Stomach (tissue), 9 donors: Measurements from ENCODE around the gene AVEN. TPM values are rescaled to one million over a fixed set of nuclear protein-coding genes. Genes with fewer than 3 reads are reported as not detected.

Experiments used
- DNase-seq, 2 donors: peaks; one replicate each; pipeline versions ENCODE4 v3.0.0 to v3.0.0-alpha.2; 2013 to 2019
- H3K27ac ChIP-seq, 5 donors: fragments of 200-600 bp in 4 of 5; sonication (generic) in 4 of 5; one replicate each; pipeline ENCODE4 v1.5.1; 2013 to 2019; ENCODE audit warnings: mild to moderate bottlenecking in 1 of 5, moderate library complexity in 1 of 5
- H3K27me3 ChIP-seq, 3 donors: fragments of 200-600 bp; sonication (generic); one replicate each; pipeline ENCODE4 v1.5.1; 2017 to 2019; ENCODE audit warnings: mixed run types in 1 of 3
- H3K36me3 ChIP-seq, 4 donors: fragments of 200-600 bp; sonication (generic); 1 replicate in 3 of 4; 2 replicates in 1 of 4; pipeline ENCODE4 v1.5.1; 2016 to 2019
- H3K4me1 ChIP-seq, 4 donors: fragments of 200-600 bp; sonication (generic); one replicate each; pipeline ENCODE4 v1.5.1; 2016 to 2019
- H3K4me3 ChIP-seq, 4 donors: fragments of 200-600 bp; sonication (generic) in 3 of 4; one replicate each; pipeline ENCODE4 v1.5.1; 2016 to 2019; ENCODE audit warnings: mild to moderate bottlenecking in 1 of 4
- H3K9me3 ChIP-seq, 4 donors: fragments of 200-600 bp; sonication (generic); one replicate each; pipeline ENCODE4 v1.5.1; 2016 to 2019
- CTCF ChIP-seq, 7 experiments: fragments of 450-650 bp in 4 of 7; fragments of 200-600 bp in 3 of 7; sonication (generic) in 3 of 7; IDR thresholded peaks; one replicate each; pipeline ENCODE4 v1.5.1; 2016 to 2019; ENCODE audit warnings: antibody characterized with exemption in 7 of 7, control low read depth in 2 of 7, mild to moderate bottlenecking in 1 of 7
- EP300 ChIP-seq: sonication (generic); formaldehyde crosslinking; IDR thresholded peaks from one replicate; pipeline ENCODE4 v1.6.1; 2017; ENCODE audit warnings: antibody characterized with exemption
- POLR2A ChIP-seq, 4 donors: fragments of 450-650 bp; IDR thresholded peaks; one replicate each; pipeline ENCODE4 v1.6.1; 2016; ENCODE audit warnings: antibody characterized with exemption in 4 of 4, control low read depth in 2 of 4, mild to moderate bottlenecking in 1 of 4, moderate library complexity in 1 of 4
- POLR2AphosphoS5 ChIP-seq, 3 donors: sonication (generic); formaldehyde crosslinking; IDR thresholded peaks; one replicate each; pipeline ENCODE4 v1.6.1; 2016; ENCODE audit warnings: antibody characterized with exemption in 3 of 3
- WGBS, 5 donors: extraction: QIAGEN DNeasy Blood & Tissue Kit in 3 of 5; methylation state at CpG; one replicate each; pipeline versions ENCODE4 v1.1.5 to v1.1.7; 2013 to 2018; 5-methylcytosine and 5-hydroxymethylcytosine counted together
- intact Hi-C: fragments of 100-400 bp; cut with DNase I; formaldehyde crosslinking; loops from one replicate; pipeline ENCODE4 v1.15.1; 2023; ENCODE audit warnings: low total_unique reads
- polyA plus RNA-seq, 3 donors: library from polyadenylated mRNA; stranded (reverse); fragments of 200-250 nt; gene quantifications; one replicate each; pipeline ENCODE4 v1.2.3, GENCODE V29; 2013
- total RNA-seq, 5 donors: library from RNA; depleted of rRNA; stranded (reverse); fragments of >200 nt; gene quantifications; one replicate each; pipeline versions ENCODE4 v1.1.0 to v1.2.3, GENCODE V29; 2014 to 2016
- donor health status: healthy with polysubstance abuse.
- donor health status: Bipolar disorder and iron deficiency.
- donor health status: healthy.

Gene AVEN
- total and polyA plus RNA-seq, 8 donors = 8.6 to 89.8 (median 14.4) TPM; not detected in 1

- Histone ChIP-seq H3K9me3 (peaks cover 0 to 10% (median 7%) of the 10 kb centered on the region in 4 donors), H3K4me3 (no peak overlapping the region), H3K36me3 (peaks cover 0 to 9% (median 0%) of the 10 kb centered on the region in 4 donors), H3K4me1 (no peaks in the 10 kb centered on the region), H3K27ac (no peak overlapping the region), H3K27me3 (no peaks in the 10 kb centered on the region)
- no peak for DNase-seq
- intact Hi-C loops = no loop called here
- 82 to 96% (median 89%) methylated on average over 7 of the region's 7 CpGs for WGBS, 5 donors
- no peak for TF ChIP-seq POLR2A (IDR thresholded peaks at IDR 0.05)
- no peak for TF ChIP-seq POLR2AphosphoS5 (IDR thresholded peaks at IDR 0.05)
- TF ChIP-seq CTCF (IDR thresholded peaks at IDR 0.05) = no peak
- TF ChIP-seq EP300 = no peak
Observed at GRCh38 chr15:33831646-33832045, 207.4 kb downstream of the AVEN start.

- Histone ChIP-seq H3K27me3 (no peaks in the 10 kb centered on the region), H3K27ac (no peak overlapping the region), H3K9me3 (peaks cover 0 to 10% (median 7%) of the 10 kb centered on the region in 4 donors), H3K4me1 (no peaks in the 10 kb centered on the region), H3K36me3 (peaks cover 0 to 9% (median 0%) of the 10 kb centered on the region in 4 donors), H3K4me3 (no peak overlapping the region)
- 44 to 54% (median 45%) methylated on average over 4 of the region's 4 CpGs for WGBS, 5 donors
- intact Hi-C loops = no loop called here
- TF ChIP-seq POLR2AphosphoS5 (IDR thresholded peaks at IDR 0.05) (no peak), POLR2A (IDR thresholded peaks at IDR 0.05) (no peak), EP300 (no peak), CTCF (IDR thresholded peaks at IDR 0.05) (no peak)
- no peak for DNase-seq
Observed at GRCh38 chr15:33830351-33830750, 208.7 kb downstream of the AVEN start.

- 75 to 81% (median 79%) methylated on average over 4 of the region's 4 CpGs for WGBS, 5 donors
- intact Hi-C loops = no loop called here
- no peaks in the 10 kb centered on the region for H3K27me3 ChIP-seq
- H3K9me3 ChIP-seq = peaks cover 0 to 10% (median 7%) of the 10 kb centered on the region in 4 donors
- H3K36me3 ChIP-seq = peaks cover 0 to 9% (median 0%) of the 10 kb centered on the region in 4 donors
- no peak overlapping the region for H3K4me3 ChIP-seq
- no peak overlapping the region for H3K27ac ChIP-seq
- no peaks in the 10 kb centered on the region for H3K4me1 ChIP-seq
- DNase-seq = no peak
- TF ChIP-seq POLR2A (IDR thresholded peaks at IDR 0.05) = no peak
Observed at GRCh38 chr15:33826201-33826600, 212.8 kb downstream of the AVEN start.

DNA sequence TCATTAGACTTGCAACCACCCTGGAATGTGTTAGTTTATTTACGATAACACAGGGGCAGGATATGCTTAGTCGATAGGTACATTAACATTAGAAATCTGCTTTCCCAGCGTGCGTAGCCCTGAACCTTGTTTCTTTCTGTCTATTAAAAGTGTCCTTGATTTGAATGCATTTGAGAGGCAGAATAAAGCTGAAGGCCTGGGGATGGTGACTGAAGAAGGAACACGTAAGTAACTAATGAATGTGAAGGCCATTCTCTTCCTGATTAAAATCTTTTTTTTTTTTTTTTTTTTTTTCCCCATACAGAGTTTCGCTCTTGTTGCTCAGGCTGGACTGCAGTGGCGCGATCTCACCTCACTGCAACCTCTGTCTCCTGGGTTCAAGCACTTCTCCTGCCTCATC lies 213.6 kb downstream of the AVEN start:
- no peak for DNase-seq
- Histone ChIP-seq H3K4me1 (no peaks in the 10 kb centered on the region), H3K36me3 (peaks cover 0 to 9% (median 0%) of the 10 kb centered on the region in 4 donors), H3K9me3 (peaks cover 0 to 10% (median 7%) of the 10 kb centered on the region in 4 donors), H3K27ac (no peak overlapping the region), H3K4me3 (no peak overlapping the region), H3K27me3 (no peaks in the 10 kb centered on the region)
- 88 to 94% (median 92%) methylated on average over 8 of the region's 8 CpGs for WGBS, 5 donors
- intact Hi-C loops = no loop called here
- TF ChIP-seq EP300 (no peak), POLR2A (IDR thresholded peaks at IDR 0.05) (no peak), CTCF (IDR thresholded peaks at IDR 0.05) (no peak), POLR2AphosphoS5 (IDR thresholded peaks at IDR 0.05) (no peak)

GRCh38 chr15:33823119-33823518 lies 215.9 kb downstream of the AVEN start:
- no peaks in the 10 kb centered on the region for H3K9me3 ChIP-seq
- no peak overlapping the region for H3K27ac ChIP-seq
- WGBS, 5 donors = 65 to 84% (median 73%) methylated on average over 3 of the region's 3 CpGs
- DNase-seq = no peak
- no peak for TF ChIP-seq POLR2A (IDR thresholded peaks at IDR 0.05)
- peaks cover 0 to 9% (median 0%) of the 10 kb centered on the region in 4 donors for H3K36me3 ChIP-seq
- no peaks in the 10 kb centered on the region for H3K4me1 ChIP-seq
- no peaks in the 10 kb centered on the region for H3K27me3 ChIP-seq
- intact Hi-C loops = no loop called here
- no peak overlapping the region for H3K4me3 ChIP-seq
